ENCODE measurements around the gene XAF1. TPM values are rescaled to one million over a fixed set of nuclear protein-coding genes. Genes with fewer than 3 reads are reported as not detected.
A peak's percentile ranks its signal among the peaks of the same experiment; 100 is the strongest.

Gene XAF1
- polyA plus RNA-seq, 3 donors = 28.4 to 45.9 (median 31.9) TPM

DNA sequence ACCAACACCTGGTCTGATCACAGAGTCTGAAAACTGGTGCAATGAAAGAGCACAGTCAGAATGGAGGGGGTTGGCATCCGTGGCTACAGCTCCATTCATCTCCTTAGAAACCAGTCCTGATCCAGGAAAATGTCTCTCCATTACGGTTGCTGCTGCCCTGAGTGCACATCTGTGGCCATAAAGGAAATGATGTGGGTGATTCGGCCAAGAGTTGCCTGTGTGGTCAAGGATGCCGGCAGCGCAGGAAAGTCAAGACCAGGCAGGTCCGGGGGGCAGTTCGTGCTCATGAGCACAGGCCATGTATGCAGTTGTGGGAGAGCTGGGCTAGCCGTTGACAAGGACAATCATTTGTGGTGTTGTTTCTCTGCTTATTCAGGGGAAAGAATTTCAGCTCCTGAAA, 5.9 kb downstream of the XAF1 start:
- H3K4me3 Mint-ChIP-seq = no peak overlapping the region
- TF ChIP-seq, protein P1, sequence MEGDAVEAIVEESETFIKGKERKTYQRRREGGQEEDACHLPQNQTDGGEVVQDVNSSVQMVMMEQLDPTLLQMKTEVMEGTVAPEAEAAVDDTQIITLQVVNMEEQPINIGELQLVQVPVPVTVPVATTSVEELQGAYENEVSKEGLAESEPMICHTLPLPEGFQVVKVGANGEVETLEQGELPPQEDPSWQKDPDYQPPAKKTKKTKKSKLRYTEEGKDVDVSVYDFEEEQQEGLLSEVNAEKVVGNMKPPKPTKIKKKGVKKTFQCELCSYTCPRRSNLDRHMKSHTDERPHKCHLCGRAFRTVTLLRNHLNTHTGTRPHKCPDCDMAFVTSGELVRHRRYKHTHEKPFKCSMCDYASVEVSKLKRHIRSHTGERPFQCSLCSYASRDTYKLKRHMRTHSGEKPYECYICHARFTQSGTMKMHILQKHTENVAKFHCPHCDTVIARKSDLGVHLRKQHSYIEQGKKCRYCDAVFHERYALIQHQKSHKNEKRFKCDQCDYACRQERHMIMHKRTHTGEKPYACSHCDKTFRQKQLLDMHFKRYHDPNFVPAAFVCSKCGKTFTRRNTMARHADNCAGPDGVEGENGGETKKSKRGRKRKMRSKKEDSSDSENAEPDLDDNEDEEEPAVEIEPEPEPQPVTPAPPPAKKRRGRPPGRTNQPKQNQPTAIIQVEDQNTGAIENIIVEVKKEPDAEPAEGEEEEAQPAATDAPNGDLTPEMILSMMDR (IDR thresholded peaks at IDR 0.05) = no peak
- 95% methylated on average over 6 of the region's 8 CpGs for WGBS (ENCODE audit: insufficient coverage)
- H3K27me3 Mint-ChIP-seq (ENCODE audit: low read depth in 3 of 3) = peaks cover 0 to 2% (median 0%) of the 10 kb centered on the region in 3 donors
- no peak for DNase-seq
- peaks cover 19% of the 10 kb centered on the region for H3K4me1 Mint-ChIP-seq
- H3K27me3 ChIP-seq (ENCODE audit: control insufficient read depth in 2 of 2, insufficient read depth in 2 of 2, low read length in 2 of 2) = no peaks in the 10 kb centered on the region
- peaks cover 81 to 91% of the 10 kb centered on the region in 2 donors for H3K36me3 ChIP-seq (replicated peaks in 1 of 2; ENCODE audit: control insufficient read depth in 1 of 2, insufficient read depth in 2 of 2, low read length in 2 of 2)
- H3K4me1 ChIP-seq (ENCODE audit: control insufficient read depth in 1 of 2, insufficient read depth in 2 of 2, low read length in 2 of 2) = peaks cover 11 to 13% of the 10 kb centered on the region in 2 donors
- peaks cover 0 to 14% of the 10 kb centered on the region in 2 donors for H3K9me3 ChIP-seq (replicated peaks in 1 of 2; ENCODE audit: control insufficient read depth in 1 of 2, insufficient read depth in 1 of 2, low read length in 2 of 2)
- H3K4me3 ChIP-seq (replicated peaks in 1 of 3; ENCODE audit: low read depth in 2 of 3, low read length in 3 of 3) = no peak overlapping the region
- H3K27ac ChIP-seq (ENCODE audit: low read depth in 1 of 2, low read length in 2 of 2) = no peak overlapping the region
- H3K9me3 Mint-ChIP-seq = peaks cover 6 to 17% (median 8%) of the 10 kb centered on the region in 7 donors
- no peak overlapping the region for H2AFZ ChIP-seq (ENCODE audit: insufficient read depth, low read depth, low read length, poor library complexity, severe bottlenecking)
- peaks cover 15% of the 10 kb centered on the region for H3K79me2 ChIP-seq (ENCODE audit: insufficient read depth, low read length)
- H3K9ac ChIP-seq (ENCODE audit: insufficient read depth, low read length, poor library complexity, severe bottlenecking) = no peak overlapping the region
- H3K4me2 ChIP-seq (replicated peaks; ENCODE audit: extremely low read depth, low read length, poor library complexity, severe bottlenecking) = no peak overlapping the region
- H3K27ac Mint-ChIP-seq = peak overlapping the region in 1 of 7 donors; percentile 1
- peaks cover 86 to 93% of the 10 kb centered on the region in 2 donors for H3K36me3 Mint-ChIP-seq
- intact Hi-C loops (cut with micrococcal nuclease) = no loop called here
- peaks cover 58% of the 10 kb centered on the region for H4K20me1 ChIP-seq (ENCODE audit: insufficient read depth, low read length)

DNA sequence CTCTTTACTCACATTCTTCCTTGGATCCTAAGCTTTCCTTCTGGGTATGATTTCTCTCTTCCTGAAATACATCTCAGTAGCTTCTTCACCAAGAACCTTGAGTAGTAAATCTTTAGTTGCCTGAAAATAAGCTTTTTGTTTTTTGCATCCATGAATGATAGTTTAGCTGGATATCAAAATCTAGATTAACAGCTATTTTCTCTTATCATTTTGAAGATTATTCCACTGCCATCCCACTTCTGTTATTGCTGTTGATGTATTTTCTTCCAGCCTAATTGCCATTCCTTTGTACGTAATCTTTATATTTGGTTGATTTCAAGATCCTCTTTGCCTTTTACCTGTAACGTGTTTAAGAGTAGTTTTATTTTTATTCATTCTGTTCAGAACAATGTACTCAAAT, 12.6 kb downstream of the XAF1 start:
- peak overlapping the region in 1 of 3 experiments; percentile 13 for H3K4me3 ChIP-seq (replicated peaks in 1 of 3; ENCODE audit: low read depth in 2 of 3, low read length in 3 of 3)
- peaks cover 12 to 51% of the 10 kb centered on the region in 2 donors for H3K9me3 ChIP-seq (replicated peaks in 1 of 2; ENCODE audit: control insufficient read depth in 1 of 2, insufficient read depth in 1 of 2, low read length in 2 of 2)
- H3K79me2 ChIP-seq (ENCODE audit: insufficient read depth, low read length) = no peaks in the 10 kb centered on the region
- WGBS (ENCODE audit: insufficient coverage) = no CpG with 5 or more reads among the region's 2 CpGs
- Mint-ChIP-seq H3K4me1 (no peaks in the 10 kb centered on the region), H3K27me3 (ENCODE audit: low read depth in 3 of 3) (peaks cover 2 to 14% (median 3%) of the 10 kb centered on the region in 3 donors), H3K9me3 (peaks cover 42 to 49% (median 44%) of the 10 kb centered on the region in 7 donors), H3K4me3 (no peak overlapping the region), H3K27ac (no peak overlapping the region), H3K36me3 (peaks cover 91 to 99% of the 10 kb centered on the region in 2 donors)
- H3K27ac ChIP-seq (ENCODE audit: low read depth in 1 of 2, low read length in 2 of 2) = no peak overlapping the region
- TF ChIP-seq, protein P1 (IDR thresholded peaks at IDR 0.05) = no peak
- H3K27me3 ChIP-seq (ENCODE audit: control insufficient read depth in 2 of 2, insufficient read depth in 2 of 2, low read length in 2 of 2) = no peaks in the 10 kb centered on the region
- peaks cover 16% of the 10 kb centered on the region for H4K20me1 ChIP-seq (ENCODE audit: insufficient read depth, low read length)
- no peak for DNase-seq
- no peaks in the 10 kb centered on the region for H3K4me1 ChIP-seq (ENCODE audit: control insufficient read depth in 1 of 2, insufficient read depth in 2 of 2, low read length in 2 of 2)
- intact Hi-C loops (cut with micrococcal nuclease) = no loop called here
- peaks cover 97 to 99% of the 10 kb centered on the region in 2 donors for H3K36me3 ChIP-seq (replicated peaks in 1 of 2; ENCODE audit: control insufficient read depth in 1 of 2, insufficient read depth in 2 of 2, low read length in 2 of 2)
- H3K4me2 ChIP-seq (replicated peaks; ENCODE audit: extremely low read depth, low read length, poor library complexity, severe bottlenecking) = no peak overlapping the region
- no peak overlapping the region for H2AFZ ChIP-seq (ENCODE audit: insufficient read depth, low read depth, low read length, poor library complexity, severe bottlenecking)
- H3K9ac ChIP-seq (ENCODE audit: insufficient read depth, low read length, poor library complexity, severe bottlenecking) = no peak overlapping the region

Data from CD14-positive monocyte (primary cell).